ENCODE data around the gene LRRC58. TPM values are rescaled to one million over a fixed set of nuclear protein-coding genes. Genes with fewer than 3 reads are reported as not detected.
A peak's percentile ranks its signal among the peaks of the same experiment; 100 is the strongest.

Gene LRRC58
- total RNA-seq, 2 donors from 2014 or later, result 20.2 to 21.8 TPM

DNA sequence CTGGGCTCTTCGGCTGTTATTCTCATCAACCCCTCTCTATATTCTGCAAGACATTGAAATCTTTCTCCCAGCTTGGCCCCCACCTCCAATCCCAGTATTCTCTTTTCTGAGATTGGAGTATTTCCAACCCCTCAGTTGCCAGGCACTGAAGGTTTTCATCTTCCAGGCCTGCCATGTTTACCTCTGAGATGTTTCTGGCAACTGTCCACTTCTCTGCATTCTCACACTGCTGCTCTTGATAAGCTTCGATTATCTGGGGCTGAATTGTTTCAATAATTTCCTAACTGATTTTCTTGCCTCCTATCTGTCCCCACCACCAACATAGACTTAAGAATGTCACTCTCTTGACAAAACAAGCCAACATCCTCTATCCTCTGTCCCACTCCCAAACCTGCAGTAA is 62.7 kb downstream of the LRRC58 start:
- DNase-seq (no peak), ATAC-seq (no peak)
- H3K9me3 ChIP-seq, result no peaks in the 10 kb centered on the region
- WGBS, 2 donors, result 29 to 47% methylated on average over 2 of the region's 2 CpGs
- intact Hi-C loops (cut with DNase I), result no loop called here
- no peaks in the 10 kb centered on the region for H3K36me3 ChIP-seq (replicated peaks in 1 of 2; ENCODE audit: insufficient read depth in 1 of 2, low read depth in 2 of 2)
- H3K27me3 ChIP-seq, result peaks cover 0 to 6% of the 10 kb centered on the region in 2 donors
- no peak overlapping the region for H3K27ac ChIP-seq
- TF ChIP-seq, protein P1, sequence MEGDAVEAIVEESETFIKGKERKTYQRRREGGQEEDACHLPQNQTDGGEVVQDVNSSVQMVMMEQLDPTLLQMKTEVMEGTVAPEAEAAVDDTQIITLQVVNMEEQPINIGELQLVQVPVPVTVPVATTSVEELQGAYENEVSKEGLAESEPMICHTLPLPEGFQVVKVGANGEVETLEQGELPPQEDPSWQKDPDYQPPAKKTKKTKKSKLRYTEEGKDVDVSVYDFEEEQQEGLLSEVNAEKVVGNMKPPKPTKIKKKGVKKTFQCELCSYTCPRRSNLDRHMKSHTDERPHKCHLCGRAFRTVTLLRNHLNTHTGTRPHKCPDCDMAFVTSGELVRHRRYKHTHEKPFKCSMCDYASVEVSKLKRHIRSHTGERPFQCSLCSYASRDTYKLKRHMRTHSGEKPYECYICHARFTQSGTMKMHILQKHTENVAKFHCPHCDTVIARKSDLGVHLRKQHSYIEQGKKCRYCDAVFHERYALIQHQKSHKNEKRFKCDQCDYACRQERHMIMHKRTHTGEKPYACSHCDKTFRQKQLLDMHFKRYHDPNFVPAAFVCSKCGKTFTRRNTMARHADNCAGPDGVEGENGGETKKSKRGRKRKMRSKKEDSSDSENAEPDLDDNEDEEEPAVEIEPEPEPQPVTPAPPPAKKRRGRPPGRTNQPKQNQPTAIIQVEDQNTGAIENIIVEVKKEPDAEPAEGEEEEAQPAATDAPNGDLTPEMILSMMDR (IDR thresholded peaks at IDR 0.05), result no peak
- TF ChIP-seq POLR2A (IDR thresholded peaks at IDR 0.05), result no peak
- peaks cover 9% of the 10 kb centered on the region for H3K4me1 ChIP-seq
- no peak overlapping the region for H3K4me3 ChIP-seq

DNA sequence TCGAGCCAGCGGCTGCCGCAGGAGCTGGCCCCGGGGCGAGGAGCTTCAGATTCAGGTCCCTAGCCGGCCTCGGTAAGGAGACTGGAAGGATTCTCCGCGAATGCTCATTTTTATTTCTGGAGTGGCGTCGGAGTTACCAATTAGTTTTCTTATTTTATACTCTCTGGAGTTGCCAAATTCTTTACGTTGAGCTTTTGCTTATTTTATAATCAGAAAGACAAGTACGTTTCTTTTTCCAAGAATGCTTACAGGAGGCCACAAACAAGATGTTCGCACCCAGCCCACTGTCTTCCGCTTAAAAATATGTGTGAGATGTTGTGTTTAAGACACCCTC is 63.7 kb downstream of the LRRC58 start:
- peaks cover 9% of the 10 kb centered on the region for H3K4me1 ChIP-seq
- peaks cover 0 to 6% of the 10 kb centered on the region in 2 donors for H3K27me3 ChIP-seq
- no peak for DNase-seq
- no peak overlapping the region for H3K4me3 ChIP-seq
- H3K27ac ChIP-seq, result no peak overlapping the region
- TF ChIP-seq, protein P1 (IDR thresholded peaks at IDR 0.05), result no peak
- no peak for TF ChIP-seq POLR2A (IDR thresholded peaks at IDR 0.05)
- H3K9me3 ChIP-seq, result no peaks in the 10 kb centered on the region
- intact Hi-C loops (cut with DNase I), result no loop called here
- no peaks in the 10 kb centered on the region for H3K36me3 ChIP-seq (replicated peaks in 1 of 2; ENCODE audit: insufficient read depth in 1 of 2, low read depth in 2 of 2)
- ATAC-seq, result no peak
- 45 to 47% methylated on average over 15 of the region's 15 CpGs for WGBS, 2 donors

DNA sequence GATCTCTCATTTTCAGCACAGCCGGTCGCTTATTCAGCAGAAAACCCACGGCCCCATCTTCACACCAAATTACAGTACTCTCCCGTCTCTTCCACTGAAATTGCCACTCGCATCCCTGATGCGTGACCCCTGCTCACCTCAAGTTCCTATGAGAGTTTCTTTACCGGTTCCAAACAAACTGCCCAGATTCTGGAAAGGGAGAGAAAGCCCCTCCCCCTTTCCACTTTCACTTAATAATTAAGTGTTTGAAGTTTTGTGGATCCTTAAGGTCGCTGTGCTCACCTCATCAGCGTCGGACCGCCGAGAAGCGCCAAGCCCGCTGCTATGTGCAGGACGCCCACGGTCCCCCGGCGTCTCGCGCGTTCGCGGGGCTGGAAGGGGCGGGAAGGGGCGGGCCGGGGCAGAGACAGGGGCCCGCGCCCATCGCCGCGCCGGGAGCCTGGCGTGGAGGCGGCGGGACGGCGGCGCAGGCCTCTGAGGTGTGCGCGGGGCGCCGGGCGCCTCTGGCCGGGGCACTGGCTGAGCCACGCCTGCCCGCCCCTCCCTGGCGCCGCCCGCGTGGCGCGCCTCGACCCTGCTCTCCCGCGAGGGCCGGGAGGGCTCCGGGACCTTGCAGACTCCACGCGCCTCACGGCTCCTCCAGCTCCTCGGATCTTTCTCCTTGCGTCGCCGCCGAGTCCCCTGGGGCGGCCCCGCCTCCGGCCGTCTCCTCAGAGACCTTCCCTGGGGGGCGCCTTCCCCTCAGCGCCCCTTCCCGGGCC is 64.2 kb downstream of the LRRC58 start, which contains the start of gene GPR156:
Gene GPR156 (minus strand): TSS at position 476 of the 761 bp plus-strand sequence. CDS start 41,124 bp downstream, outside the sequence.
- 12 to 21% methylated on average over 21 to 31 of the region's 72 CpGs for WGBS, 2 donors
- TF ChIP-seq, protein P1 (IDR thresholded peaks at IDR 0.05), result peak in 1 of 7 experiments; percentile 2
- TF ChIP-seq POLR2A (IDR thresholded peaks at IDR 0.05), result no peak
- H3K36me3 ChIP-seq (replicated peaks in 1 of 2; ENCODE audit: insufficient read depth in 1 of 2, low read depth in 2 of 2), result no peaks in the 10 kb centered on the region
- peak within 1 kb of the TSS in 1 of 2 donors; percentile 5 for H3K4me3 ChIP-seq
- H3K27me3 ChIP-seq, result peaks cover 0 to 6% of the 10 kb centered on the region in 2 donors
- intact Hi-C loops (cut with DNase I), result no loop called here
- H3K4me1 ChIP-seq, result peaks cover 9% of the 10 kb centered on the region
- H3K9me3 ChIP-seq, result no peaks in the 10 kb centered on the region
- no peak within 1 kb of the TSS for H3K27ac ChIP-seq
- ATAC-seq, result peak; percentile 48
- DNase-seq, result peak in 1 of 4 donors; percentile 17

DNA sequence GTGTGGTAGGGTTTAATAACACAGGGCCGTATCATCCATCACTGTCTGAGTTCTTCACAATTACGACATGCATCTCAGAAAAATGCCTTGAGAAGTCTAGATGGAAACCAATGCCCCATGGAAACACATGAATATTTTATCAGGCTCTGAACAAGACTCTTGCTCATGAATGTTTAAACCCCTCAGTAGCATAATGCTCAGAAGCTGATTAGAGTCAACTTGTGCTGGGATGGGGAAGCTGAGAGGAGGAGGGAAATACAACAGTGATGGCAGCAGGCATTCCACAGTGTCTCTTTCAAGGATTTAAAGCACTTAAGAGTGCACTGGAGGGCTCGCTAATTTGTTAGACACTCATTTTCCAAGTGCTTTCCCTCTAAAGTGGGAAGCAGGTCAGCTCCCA is 67.9 kb downstream of the LRRC58 start:
- no peak for TF ChIP-seq POLR2A (IDR thresholded peaks at IDR 0.05)
- TF ChIP-seq, protein P1 (IDR thresholded peaks at IDR 0.05), result no peak
- peaks cover 0 to 6% of the 10 kb centered on the region in 2 donors for H3K27me3 ChIP-seq
- H3K9me3 ChIP-seq, result no peaks in the 10 kb centered on the region
- no peak overlapping the region for H3K4me3 ChIP-seq
- DNase-seq (no peak), ATAC-seq (no peak)
- intact Hi-C loops (cut with DNase I), result no loop called here
- peaks cover 9% of the 10 kb centered on the region for H3K4me1 ChIP-seq
- no peaks in the 10 kb centered on the region for H3K36me3 ChIP-seq (replicated peaks in 1 of 2; ENCODE audit: insufficient read depth in 1 of 2, low read depth in 2 of 2)
- 81 to 84% methylated on average over 2 to 3 of the region's 3 CpGs for WGBS, 2 donors
- H3K27ac ChIP-seq, result no peak overlapping the region

DNA sequence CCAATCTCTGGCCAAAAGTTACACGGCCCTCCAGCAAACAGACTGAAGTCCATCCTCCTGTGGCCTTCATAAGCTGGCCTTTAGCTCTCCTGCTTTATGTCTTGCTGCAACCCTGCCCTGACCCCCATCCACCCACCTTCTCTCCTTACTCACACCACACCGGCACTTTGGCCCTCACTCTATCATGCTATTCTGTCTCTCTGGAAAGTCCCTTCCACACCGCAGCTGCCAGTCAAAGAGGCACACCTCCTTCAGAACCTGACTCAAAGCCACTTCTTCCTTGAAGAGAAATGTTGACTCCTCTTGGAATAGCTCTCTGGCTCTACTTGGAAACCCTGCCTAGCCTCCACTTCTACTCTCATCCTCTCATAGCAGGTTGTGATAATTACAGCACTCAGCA is 68.6 kb downstream of the LRRC58 start:
- Histone ChIP-seq H3K4me1 (peaks cover 9% of the 10 kb centered on the region), H3K9me3 (no peaks in the 10 kb centered on the region), H3K27ac (no peak overlapping the region), H3K27me3 (peaks cover 0 to 4% of the 10 kb centered on the region in 2 donors), H3K36me3 (replicated peaks in 1 of 2; ENCODE audit: insufficient read depth in 1 of 2, low read depth in 2 of 2) (no peaks in the 10 kb centered on the region), H3K4me3 (no peak overlapping the region)
- no peak for ATAC-seq
- TF ChIP-seq POLR2A (IDR thresholded peaks at IDR 0.05), result no peak
- TF ChIP-seq, protein P1 (IDR thresholded peaks at IDR 0.05), result no peak
- no peak for DNase-seq
- intact Hi-C loops (cut with DNase I), result no loop called here
- WGBS, 2 donors, result 71 to 77% methylated on average over 3 of the region's 3 CpGs
